GM18868 (cell line): ENCODE measurements around the gene DACH2.

Source experiments
- ATAC-seq: cut with Tn5 transposase; IDR thresholded peaks from one replicate; pipeline ENCODE4 v1.9.1; 2021; ENCODE audit warnings: mild to moderate bottlenecking, moderate library complexity; ENCODE audit not compliant: unreplicated experiment

The DACH2 gene

GRCh38 chrX:86747091-86747490 is 598.8 kb downstream of the DACH2 start:
- ATAC-seq, result no peak

GRCh38 chrX:86805241-86805640 is 657.0 kb downstream of the DACH2 start:
- ATAC-seq, result no peak

GRCh38 chrX:86806786-86807185 is 658.5 kb downstream of the DACH2 start:
- peak; percentile 53 for ATAC-seq

GRCh38 chrX:86809651-86810050 is 661.4 kb downstream of the DACH2 start:
- no peak for ATAC-seq

- ATAC-seq, result no peak
Measured at GRCh38 chrX:86829786-86830185, 681.5 kb downstream of the DACH2 start.

GRCh38 chrX:86830685-86831084 is 682.4 kb downstream of the DACH2 start:
- no peak for ATAC-seq

- no peak for ATAC-seq
Measured at GRCh38 chrX:86845101-86845500, 696.9 kb downstream of the DACH2 start.
